Stimulated activated CD4-positive, alpha-beta T cell treated with anti-CD3 and anti-CD28 coated beads, Interleukin-4, amount 100 ng/mL, for 24 hours (primary cell): Measurements from ENCODE around the gene CALCOCO1.
A peak's percentile ranks its signal among the peaks of the same experiment; 100 is the strongest.
"Not testable (repeated sequence)": the region's sequence is repeated elsewhere in the genome, so short reads cannot be mapped to it uniquely, and the experiment has no call there.

ENCODE experiments used
- DNase-seq: peaks from one replicate; pipeline ENCODE4 v3.0.0-alpha.2; 2020

The CALCOCO1 gene, protein sequence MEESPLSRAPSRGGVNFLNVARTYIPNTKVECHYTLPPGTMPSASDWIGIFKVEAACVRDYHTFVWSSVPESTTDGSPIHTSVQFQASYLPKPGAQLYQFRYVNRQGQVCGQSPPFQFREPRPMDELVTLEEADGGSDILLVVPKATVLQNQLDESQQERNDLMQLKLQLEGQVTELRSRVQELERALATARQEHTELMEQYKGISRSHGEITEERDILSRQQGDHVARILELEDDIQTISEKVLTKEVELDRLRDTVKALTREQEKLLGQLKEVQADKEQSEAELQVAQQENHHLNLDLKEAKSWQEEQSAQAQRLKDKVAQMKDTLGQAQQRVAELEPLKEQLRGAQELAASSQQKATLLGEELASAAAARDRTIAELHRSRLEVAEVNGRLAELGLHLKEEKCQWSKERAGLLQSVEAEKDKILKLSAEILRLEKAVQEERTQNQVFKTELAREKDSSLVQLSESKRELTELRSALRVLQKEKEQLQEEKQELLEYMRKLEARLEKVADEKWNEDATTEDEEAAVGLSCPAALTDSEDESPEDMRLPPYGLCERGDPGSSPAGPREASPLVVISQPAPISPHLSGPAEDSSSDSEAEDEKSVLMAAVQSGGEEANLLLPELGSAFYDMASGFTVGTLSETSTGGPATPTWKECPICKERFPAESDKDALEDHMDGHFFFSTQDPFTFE

DNA sequence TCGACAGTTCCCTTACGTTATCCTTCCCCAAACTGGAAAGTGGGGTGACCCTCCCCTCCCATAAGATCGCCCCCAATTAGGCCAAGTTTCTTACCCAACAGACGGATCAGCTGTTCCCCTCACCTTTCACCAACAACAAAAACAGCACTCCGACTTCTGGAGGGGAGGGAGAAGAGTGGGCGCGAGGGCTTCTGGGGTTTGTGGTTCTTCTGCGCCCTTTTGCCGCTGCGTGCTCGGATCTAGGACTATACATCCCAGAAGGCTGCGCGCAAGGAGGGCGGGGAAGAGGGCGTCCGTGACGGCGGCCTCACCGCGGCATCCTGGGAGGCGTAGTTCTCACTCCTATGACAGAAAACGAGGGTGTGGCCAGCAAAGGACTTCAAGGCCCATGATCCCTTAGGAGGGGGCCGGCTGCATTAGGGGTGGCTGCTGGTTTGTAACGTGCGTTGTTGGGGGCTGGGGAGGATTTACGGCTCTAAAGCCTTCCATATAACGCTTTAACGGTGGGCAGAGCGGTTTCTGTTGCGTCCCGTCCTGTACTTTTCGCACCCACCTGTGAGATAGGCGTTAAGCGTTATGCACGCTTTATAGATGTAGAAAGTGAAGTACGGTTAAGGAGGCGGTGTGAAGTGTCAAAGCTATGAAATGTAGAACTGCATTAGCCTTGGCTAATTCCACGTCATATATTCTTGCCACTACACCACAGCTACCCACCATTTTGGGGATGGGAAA lies at the start of gene CALCOCO1:
Gene CALCOCO1, minus strand, starts transcription at position 143 of the 732 bp plus-strand sequence. CDS start 2,210 bp downstream, outside the sequence.
- DNase-seq, result peak; percentile 97

- no peak for DNase-seq
Measured at GRCh38 chr12:53776872-53777271, 49.6 kb upstream of the CALCOCO1 start.

DNA sequence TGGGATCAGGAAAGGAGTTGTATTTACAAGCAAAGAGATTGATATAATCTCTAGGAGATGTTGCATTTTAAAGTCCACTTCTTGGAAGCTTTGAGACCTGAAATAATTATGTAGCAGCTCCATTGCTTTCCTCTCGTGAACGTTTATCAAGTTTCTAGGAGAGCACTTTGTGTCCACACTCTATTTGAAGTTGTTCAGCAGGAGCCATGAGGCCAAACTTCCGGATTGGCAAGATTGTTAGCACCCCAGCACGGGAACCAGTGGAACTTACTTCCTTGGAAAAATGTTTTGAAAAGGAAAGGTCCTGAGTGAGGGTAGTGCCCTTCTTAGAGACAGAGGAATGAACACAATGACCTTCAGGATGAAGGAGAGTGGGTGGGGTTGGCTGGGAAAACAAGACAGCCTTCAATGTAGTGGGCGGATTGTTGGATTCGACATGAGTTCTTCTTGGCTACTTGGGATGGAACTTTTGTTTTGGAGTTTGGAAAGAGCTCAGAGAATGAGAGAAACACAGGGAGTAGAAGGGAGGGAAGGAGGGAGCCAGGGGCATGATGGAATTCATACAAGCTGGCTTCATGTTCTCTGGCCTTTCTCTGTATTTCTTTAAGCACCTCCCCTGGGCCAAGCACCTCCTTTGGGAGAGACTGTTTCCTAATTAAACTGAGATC lies 48.4 kb upstream of the CALCOCO1 start:
- DNase-seq, result no peak

GRCh38 chr12:53770281-53770680 lies 43.0 kb upstream of the CALCOCO1 start:
- DNase-seq, result no peak

DNA sequence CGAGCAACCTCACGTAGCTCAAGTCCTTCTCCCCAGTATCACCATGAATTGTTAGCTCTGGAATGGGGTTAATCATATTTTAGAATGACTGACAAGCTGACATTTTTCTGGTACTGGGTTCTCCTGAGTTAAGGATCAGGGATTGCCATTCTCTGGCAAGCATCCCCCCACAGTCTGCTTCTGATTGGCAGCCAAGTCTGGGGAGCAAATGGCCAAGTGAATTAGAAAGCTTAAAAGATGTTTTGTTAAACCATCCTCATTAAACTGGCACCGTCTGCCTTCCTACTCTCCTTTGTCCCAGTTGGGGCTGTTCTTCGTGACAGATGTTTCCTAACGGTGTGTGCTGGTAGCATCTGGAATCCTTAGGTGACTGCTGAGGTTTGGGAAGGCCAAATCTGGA lies 41.7 kb upstream of the CALCOCO1 start:
- no peak for DNase-seq

- DNase-seq, result no peak
Measured at GRCh38 chr12:53766881-53767280, 39.6 kb upstream of the CALCOCO1 start.

DNA sequence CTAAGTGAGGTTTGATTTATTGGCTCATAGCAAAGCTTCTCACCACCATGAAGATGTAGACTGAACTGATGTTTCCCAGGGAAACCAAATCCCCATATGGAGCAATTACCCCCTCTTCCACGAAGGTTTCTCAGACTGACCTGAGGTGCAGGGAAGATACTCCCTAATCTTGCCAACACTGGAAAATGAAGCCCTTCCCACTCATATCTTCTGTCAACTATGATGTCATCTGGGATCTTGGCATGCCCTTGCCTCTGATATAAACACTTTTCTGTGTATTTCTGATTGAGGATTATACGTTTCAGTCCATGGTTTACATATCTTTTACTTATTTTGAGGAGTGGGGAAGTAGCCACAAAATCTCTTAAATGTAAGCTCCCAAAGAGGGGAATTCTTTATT lies 38.6 kb upstream of the CALCOCO1 start:
- no peak for DNase-seq

DNA sequence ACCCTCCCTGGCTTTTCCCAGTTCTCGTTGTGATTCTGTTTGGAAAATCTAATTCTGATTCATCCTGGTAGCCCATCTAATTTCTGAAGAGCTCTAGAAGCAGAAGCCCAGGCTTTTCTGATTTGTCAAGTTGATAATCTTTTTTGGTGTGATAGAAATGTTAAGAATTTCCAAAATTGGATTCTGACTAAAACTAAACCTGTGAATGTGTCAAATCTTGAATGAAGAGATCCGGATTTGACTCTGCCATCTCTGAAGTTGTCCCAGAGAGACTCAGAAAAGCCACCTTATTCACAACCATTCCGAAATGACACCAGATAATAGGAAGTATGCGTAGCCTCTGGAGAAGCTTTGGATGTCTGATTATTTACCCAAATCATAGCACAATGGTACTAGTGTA lies 37.4 kb upstream of the CALCOCO1 start:
- no peak for DNase-seq

GRCh38 chr12:53762793-53763192 lies 35.5 kb upstream of the CALCOCO1 start:
- DNase-seq, result not testable (repeated sequence)

GRCh38 chr12:53761306-53761705 lies 34.1 kb upstream of the CALCOCO1 start:
- no peak for DNase-seq

GRCh38 chr12:53759261-53759660 lies 32.0 kb upstream of the CALCOCO1 start:
- DNase-seq, result no peak

GRCh38 chr12:53758730-53759103 lies 31.5 kb upstream of the CALCOCO1 start:
- no peak for DNase-seq

DNA sequence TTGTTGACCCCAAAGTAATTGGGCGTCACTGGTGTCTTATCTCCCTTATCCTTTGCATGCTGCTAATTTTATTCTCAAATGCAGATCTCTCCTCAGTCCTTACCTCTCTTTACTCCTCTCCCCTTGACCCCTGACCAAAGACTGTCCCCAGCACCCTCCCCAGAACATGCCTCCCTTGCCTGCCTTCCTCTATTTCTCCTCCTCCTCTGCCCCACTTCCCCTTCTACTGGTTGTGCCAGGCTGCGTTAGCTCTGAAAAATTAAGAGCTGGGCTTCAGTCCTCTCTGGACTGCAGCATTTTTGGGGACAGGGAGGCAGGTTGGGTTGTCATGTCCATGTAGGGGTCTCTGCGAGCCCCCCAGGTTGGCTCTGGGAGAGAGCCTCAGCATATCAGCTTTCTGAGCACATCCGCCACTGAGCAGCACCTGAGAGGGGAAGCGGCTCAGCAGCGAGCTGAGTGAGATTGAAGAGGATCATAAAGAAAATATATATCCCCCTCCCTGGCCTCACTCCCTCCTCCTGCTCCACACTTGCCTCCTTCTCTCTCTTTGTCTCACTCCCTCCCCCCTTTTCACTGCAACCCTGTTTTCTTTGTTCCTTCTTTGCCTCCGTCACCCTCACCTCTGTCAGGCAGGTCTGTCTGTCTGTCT lies 31.0 kb upstream of the CALCOCO1 start:
- no peak for DNase-seq

DNA sequence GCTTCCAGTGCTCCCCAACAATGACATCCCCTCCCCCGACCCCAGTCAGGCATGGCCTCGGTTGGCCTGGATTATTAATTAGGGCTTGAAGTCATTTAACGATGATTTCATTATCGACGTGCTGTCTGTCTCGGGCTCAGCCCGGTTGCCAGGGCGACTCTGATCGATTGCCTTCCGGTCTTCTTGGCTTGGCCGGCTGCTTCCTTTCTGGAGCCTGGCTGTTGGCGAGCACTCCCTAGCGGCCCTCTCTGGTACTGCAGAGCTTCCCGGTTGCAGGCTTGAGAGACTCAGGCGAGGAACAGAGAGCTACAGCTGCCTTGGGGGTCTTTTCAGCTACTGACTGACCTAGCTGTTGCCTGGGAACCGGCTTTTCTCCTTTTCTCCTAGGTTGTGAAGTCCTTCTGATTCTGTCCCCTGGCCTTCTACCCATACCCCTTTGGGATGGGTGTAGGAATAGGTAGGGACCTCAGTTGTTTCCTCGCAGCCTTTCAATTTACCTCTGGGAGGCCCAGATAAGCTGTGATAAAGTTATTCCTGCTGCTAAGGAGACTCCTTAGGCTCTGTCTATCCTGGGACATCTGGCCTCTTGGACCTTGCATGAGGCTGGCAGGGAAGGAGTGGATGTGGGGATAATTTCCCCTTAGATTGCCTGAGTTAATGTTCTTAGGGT lies 30.0 kb upstream of the CALCOCO1 start:
- peak; percentile 84 for DNase-seq

DNA sequence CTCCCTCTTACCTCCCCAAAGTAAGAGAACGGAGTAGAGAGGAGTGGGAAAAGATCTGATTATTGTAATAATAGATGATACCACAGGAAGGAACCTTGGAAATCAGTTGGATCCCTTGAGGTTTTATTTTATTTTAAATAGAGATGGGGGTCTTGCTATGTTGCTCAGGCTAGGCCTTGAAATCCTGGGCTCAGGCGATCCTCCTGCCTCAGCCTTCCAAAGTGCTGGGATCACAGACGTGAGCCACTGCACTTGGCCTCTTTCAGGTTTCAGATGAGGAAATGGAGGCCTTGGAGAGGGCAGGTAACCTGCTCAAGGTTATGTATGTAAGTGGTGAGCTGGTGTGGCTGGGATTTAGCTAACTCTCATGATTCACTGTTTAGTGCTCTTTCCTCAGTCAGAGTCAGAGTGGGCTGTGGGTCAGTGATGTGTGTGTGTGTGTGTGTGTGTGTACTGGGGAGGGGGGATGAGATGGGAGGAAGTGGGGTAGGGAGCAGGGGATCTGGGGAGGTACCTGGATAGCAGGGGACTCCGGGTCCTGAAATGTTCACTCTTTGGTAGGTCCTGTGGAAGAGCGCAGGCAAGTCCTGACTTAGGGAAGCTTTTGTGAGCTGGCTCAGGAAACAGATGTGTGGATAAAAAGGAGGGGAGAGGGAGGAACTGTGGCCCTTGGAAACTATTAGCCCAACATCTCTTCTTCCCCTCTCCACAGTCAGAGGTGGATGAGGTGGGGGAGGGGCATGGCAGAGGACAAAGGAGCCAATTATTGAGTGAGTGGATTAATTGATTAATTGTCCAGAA lies 29.2 kb upstream of the CALCOCO1 start:
- DNase-seq, result no peak

DNA sequence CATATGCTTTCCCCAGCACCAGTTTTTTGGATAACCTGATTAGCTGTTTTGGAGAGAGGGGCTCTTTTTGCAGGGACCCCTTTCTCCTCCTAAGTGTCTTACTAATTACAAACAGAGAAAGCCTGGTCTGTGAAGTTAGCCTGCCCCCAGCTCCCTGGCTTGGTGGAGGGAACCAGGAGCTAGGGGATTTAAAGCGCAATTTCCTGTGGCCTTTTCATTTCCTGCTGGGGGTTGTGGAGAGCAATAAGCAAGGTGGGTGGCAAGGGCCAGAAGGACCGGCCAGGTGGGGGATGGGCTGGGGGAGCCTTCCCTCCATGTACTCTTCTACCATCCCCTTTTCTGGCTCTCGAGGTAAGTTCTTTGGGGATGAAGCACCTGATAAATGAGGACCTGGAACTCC lies 28.6 kb upstream of the CALCOCO1 start:
- DNase-seq, result no peak

GRCh38 chr12:53755451-53755891 lies 28.2 kb upstream of the CALCOCO1 start:
- no peak for DNase-seq

DNA sequence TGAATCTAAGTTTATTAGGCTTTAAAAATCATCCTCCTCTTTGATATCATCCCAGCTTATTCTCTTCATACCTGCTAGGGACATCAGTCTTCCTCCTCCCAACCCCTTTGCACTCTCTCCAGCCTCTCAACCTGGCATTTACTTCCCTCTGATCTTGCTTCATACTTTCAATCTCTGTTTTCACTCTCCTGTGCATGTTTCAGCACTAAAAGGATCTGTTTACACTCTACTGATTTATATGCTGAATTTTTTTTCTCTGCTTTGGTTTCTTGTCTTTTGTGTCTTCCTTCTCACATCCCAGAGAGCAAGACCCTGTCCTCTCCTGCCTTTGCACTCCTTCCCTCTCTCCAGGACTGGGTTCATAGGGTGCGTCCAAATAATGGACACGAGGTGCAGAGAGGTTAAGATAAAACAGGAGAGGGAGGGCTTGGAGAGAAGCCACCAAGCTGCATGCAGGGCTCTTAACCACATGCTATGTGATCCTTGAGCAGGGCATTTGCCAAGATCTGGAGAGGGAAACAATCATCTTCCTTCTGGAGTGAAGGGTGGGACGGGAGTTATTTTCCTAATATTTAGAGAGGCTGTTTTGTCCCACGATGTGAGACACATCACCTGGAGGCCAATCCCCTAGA lies 27.5 kb upstream of the CALCOCO1 start:
- DNase-seq, result no peak

DNA sequence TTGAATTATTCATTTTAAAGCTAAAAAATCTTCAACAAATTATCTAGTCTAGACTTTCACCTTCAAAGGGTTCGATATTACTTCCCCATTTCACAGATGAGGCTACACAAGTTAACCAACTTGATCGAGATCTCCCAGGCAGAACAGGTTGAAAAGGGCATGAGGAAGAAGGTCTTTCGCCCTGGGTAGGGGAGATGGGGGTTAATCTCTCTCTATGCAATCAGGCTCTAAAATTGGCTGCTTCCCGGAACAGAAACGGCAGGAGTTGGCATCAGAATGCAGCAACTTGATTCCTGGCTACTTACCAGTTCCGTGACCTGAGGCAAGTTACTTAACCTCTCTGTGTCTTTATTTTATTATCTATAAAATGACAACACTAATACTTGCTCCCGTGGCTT lies 26.9 kb upstream of the CALCOCO1 start:
- DNase-seq, result no peak

DNA sequence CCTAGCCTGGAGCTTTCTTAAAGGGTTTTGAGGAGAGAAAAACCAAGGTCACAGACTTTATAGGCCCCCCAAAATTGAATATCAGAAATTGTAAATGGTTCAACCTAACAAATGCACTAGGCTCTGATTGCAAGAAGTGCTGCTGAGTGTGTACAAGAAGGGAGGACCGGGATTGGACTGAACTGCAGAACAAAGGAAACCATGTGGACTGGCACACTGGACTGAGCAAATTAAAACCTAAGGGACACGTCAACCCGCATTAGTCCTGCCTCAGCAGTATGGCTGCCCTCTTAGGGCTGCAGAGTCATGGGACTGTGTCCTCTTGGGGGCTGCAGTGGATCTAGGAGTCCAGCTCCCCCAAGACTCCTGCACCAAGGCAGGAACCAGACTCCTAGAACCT lies 25.4 kb upstream of the CALCOCO1 start:
- DNase-seq, result no peak

DNA sequence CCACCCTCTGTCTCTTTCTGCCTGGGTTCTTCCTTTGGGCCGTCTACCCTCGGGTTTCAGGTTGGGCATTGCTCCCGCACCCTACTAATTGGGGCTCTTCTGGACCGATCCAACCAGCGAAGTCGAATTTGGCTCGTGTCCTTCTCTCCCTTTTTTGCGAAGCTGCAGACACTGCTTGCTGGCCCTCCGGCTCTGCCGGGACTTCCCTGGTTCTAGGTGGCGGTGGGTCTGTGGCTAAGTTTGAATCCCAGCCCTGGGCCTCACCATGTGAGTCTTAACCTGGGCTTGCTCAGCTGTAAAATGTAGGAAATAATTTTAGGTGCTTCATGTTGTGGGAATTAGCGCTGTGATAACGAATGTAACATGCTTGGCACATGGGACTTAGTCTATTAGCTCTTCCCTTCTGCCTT lies 24.9 kb upstream of the CALCOCO1 start:
- no peak for DNase-seq
